ENCODE data around the gene CRHR2.

The CRHR2 gene

GRCh38 chr7:30616318-30616717, 65.9 kb downstream of the CRHR2 start:
- TF ChIP-seq CTCF (conservative IDR thresholded peaks at IDR 0.05), result no peak
- peak overlapping the region; percentile 56 for H3K27ac ChIP-seq

GRCh38 chr7:30613366-30614325, 68.6 kb downstream of the CRHR2 start:
- no peak overlapping the region for H3K27ac ChIP-seq
- no peak for TF ChIP-seq CTCF (conservative IDR thresholded peaks at IDR 0.05)

- H3K27ac ChIP-seq, result no peak overlapping the region
- TF ChIP-seq CTCF (conservative IDR thresholded peaks at IDR 0.05), result no peak
These were observed 69.5 kb downstream of the CRHR2 start for GRCh38 chr7:30612658-30613265.

- TF ChIP-seq CTCF (conservative IDR thresholded peaks at IDR 0.05), result no peak
These were observed 76.4 kb downstream of the CRHR2 start for GRCh38 chr7:30605832-30606231.

GRCh38 chr7:30604901-30605300, 77.4 kb downstream of the CRHR2 start:
- no peak for TF ChIP-seq CTCF (conservative IDR thresholded peaks at IDR 0.05)

More at GRCh38 chr7:30605832-30606231, 76.4 kb downstream of the CRHR2 start:
- H3K27ac ChIP-seq, result no peak overlapping the region

More at GRCh38 chr7:30604901-30605300, 77.4 kb downstream of the CRHR2 start:
- no peak overlapping the region for H3K27ac ChIP-seq
